TTC549 (cell line): Measurements from ENCODE around the gene PTPRB.

Experiments used
- FAIRE-seq: peaks from 2 replicates; lab custom pipeline; 2012; peaks lifted over from hg19 to GRCh38; lab: Jason Lieb, UNC

Gene PTPRB

GRCh38 chr12:70641691-70642090 lies 4.5 kb upstream of the PTPRB start:
- FAIRE-seq: no peak

GRCh38 chr12:70640901-70641300 lies 3.7 kb upstream of the PTPRB start:
- no peak for FAIRE-seq

- FAIRE-seq: no peak
Measured at GRCh38 chr12:70639535-70639934, 2.3 kb upstream of the PTPRB start.

GRCh38 chr12:70638639-70639360 lies 1.6 kb upstream of the PTPRB start:
- no peak for FAIRE-seq

DNA sequence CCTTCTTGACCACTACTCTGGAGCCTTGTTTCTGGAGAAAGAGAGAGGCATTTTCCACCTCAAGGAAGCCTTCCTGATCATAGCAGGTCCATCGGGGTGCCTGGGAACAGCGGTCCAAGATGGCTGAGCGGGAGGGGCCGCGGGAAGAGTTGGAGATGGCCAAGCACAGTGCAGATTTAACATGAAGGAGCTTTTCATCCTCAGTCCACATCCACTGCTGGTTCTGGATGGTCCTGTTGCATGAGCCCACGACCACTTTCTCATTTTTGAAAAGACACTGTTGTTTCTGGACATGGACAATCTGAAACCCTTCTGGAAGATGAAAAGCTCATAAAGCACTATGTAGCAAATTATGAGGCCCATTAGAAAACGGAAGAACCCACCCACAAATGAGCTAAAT lies 1.5 kb downstream of the PTPRB start:
- FAIRE-seq: no peak

DNA sequence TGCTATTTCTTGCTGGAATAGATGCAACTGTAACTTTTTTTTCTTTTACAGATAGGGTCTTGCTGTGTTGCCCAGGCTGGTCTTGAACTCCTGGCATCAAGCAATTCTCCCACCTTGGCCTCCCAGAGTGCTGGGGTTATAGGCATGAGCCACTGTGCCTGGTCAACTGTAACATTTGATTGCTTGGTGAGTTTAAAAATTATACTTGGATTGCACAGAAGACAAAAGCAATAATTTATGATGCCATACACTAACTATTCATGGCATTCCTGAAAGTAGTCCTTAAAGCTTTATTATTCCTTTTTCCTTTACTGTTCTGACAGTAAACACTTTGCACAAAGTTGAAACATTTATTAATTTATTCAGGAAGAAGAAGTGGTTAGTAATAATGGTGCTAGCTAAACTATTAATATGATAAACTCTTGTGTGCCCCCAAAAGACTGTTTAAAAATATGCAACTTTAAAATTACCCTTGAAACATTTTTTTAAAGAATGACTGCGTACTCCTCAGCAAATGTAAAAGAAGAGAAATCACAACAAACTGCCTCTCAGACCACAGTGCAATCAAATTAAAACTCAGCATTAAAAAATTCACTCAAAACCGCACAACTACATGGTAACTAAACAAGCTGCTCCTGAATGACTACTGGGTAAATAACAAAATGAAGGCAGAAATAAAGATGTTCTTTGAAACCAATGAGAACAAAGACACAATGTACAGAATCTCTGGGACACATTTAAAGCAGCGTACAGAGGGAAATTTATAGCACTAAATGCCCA lies 8.3 kb downstream of the PTPRB start:
- FAIRE-seq: no peak

DNA sequence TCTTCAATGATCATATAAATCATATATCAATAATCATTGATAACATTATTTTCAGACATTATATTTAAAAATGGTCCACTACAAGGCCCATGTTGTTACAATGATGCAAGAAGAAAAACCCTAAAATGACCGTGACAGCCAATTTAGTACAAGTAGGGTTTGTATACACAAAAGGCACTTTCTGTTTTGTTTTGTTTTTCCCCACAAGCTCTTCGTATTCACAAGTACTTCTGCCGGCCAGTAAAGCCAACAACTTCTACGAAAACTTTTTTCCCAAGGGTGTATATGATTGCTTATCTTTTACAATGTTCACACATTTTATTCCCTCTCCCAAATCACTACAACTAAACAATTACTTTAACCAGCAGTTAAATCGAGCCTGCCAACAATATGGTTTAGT lies 9.6 kb downstream of the PTPRB start:
- FAIRE-seq: no peak

GRCh38 chr12:70626180-70626579 lies 11.0 kb downstream of the PTPRB start:
- FAIRE-seq: no peak

DNA sequence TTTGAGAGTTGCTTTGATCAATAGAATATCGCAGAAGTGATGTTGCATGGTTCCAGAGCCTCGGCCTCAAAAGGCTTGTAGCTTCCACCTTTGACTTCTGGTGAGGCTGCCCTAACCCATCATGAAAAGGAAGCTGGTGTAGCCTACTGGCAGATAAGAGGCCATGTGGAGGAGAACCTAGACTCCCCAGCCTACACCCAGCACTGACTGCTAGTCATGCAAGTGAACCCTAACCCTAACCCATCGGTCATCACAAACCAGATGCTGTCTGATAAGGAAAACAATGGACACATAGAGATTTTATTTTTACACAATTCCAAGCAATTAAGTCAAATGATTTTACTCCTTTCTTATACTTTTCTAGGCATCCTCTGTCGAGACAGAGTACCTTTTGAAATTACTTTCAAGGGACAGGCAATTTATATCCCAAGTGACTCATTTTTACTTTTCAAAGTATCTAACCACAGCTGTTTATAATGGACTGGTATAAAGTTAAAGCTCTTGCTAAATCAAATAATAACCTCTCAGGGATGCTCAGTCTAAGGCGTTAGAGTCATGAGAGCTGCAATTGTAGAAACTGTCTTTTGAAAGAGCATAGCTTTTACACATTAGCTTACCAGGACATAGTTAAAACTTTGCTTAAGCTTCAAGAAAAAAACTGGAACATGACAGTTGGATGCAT lies 17.6 kb downstream of the PTPRB start:
- FAIRE-seq: no peak

GRCh38 chr12:70618371-70618770 lies 18.9 kb downstream of the PTPRB start:
- no peak for FAIRE-seq

GRCh38 chr12:70617450-70617849 lies 19.8 kb downstream of the PTPRB start:
- FAIRE-seq: no peak

DNA sequence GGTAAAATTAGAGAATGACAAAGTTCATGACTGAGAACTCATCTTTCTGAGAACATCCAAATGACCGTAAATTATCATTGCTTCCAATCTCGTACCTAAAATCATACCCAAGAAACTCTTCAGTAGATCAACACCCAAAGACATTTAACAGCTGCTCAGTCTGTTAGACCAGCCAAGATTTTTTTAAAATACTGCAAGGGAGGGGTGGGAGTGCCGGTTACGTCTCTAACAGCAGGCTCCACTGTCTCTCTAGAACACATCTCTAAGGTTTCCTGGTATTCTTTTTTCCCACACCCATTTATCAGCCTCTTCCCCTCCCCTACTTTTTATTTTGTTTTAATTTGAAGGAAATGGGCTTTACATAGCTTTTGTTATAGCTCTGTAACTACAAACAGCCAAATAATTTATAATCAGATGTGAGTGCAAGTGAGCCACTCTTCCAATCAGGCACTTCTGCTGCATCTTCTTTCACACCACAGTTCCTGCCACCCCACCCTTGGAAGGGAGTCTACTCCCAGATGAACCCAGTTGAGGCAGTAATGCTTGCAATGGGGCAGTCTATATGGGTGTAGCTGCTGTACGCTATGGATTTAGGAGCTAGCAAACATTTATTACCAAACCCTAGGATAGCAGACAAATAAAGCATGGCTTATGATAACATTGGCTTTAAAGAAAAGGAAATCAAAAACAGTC lies 21.9 kb downstream of the PTPRB start:
- FAIRE-seq: no peak

DNA sequence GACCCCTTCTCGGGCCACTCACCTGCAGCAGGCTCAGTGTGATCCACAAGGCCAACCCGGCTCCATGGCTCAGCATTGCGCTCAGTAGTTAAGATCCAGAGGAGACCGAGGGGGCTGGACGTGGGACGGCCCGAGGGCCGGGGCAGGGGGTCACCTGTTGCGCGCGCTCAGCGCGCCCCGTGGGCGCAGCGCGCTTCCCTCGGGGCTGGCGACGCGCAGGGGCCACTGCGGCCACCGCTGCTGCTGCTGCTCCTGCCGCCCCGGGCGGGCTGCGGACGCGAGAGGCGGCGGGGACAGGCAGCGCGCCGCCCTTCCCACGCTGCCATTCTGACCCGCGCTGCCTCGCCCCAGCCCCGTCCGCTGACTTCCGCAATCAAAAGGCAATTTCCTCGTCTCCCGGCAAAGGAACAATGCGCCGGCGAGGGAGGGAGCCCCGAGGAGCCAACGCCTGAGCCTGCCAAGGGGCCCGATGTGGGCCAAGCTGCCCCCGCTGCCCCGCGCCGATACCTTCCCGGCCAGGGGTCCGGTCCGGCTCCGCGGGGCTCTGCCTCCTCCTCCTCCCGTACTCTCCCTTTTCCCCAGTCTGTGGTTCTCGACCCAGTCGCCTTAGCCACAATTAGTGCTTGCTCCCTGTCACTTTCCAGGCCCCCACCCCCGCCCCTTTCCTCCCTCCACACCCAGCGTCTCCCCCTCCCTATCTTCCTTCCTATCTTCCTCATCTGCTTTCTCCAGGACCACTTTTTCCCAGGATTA lies 27.3 kb downstream of the PTPRB start:
- no peak for FAIRE-seq

DNA sequence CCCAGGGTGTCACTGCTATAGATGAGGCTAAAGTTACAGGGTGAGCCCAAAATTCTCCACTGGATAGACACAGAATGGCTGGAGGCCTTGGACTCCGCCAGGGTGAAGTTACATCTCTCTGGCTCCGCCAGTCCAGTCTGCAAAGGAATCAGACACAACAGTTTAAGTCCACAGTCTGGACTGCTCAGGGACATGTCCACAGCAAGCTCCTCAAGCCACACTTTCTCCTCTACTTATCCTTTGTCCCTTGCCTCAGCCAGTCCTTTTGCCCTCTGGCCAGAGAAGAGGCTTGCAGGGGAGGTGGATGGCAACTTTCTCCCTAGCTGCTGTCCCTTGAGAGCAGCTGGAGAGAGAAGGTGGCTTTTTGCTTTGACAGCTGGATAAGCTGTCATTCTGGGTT lies 28.0 kb downstream of the PTPRB start:
- no peak for FAIRE-seq

DNA sequence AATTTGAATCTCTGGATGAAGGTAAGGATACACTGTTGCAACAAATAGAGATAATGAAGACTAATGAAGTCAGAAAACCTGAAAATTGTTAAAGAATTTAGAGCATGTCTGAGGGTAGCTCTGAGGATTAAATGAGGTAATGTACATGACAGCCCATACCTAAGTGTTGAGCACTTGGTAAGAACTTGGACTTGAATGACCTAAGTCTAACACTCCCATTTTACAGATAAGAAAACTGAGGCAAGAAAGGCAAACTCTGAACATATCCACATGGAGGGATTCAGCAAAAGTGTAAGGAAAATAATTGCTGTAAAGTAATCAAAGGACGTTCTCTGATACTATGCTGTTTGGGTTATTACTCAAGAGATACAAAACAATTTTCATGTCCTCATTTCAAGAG lies 29.0 kb downstream of the PTPRB start:
- FAIRE-seq: no peak

- no peak for FAIRE-seq
Measured at GRCh38 chr12:70607107-70607506, 30.1 kb downstream of the PTPRB start.

DNA sequence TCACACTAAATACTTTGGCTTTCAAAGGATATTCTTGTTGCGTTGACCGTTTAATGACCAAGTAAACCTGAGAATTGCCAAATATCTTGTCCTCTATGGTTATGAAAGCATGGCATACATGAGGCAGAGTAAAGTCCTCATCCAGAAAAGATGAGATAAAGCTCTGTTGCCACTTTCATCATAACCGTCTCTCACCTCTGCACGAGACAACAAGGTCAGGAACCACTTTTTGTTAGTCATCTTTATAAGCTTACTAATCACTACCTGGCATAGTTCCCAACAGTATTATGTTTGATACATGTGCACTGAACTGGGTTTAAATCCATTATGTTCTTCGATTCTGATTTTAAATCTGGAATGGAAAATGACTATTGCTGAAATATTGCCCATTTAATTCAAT lies 31.3 kb downstream of the PTPRB start:
- FAIRE-seq: no peak

DNA sequence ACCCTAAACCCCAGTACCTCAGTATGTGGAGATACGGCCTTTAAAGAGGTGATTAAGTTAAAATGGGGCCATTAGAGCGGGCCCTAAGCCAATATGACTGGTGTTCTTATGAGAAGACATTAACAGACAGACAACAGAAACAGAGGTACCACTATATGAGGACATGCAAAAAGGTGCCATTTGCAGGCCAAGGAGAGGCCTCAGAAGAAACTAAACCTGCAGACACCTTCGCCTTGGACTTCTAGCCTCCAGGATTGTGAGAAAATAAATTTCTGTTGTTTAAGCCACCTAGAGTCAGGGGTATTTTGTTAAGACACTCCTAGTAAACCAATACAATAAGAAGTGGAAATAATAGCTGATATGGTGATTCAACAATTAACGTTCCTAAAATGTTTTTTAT lies 32.6 kb downstream of the PTPRB start:
- no peak for FAIRE-seq

- no peak for FAIRE-seq
Measured at GRCh38 chr12:70603044-70603443, 34.2 kb downstream of the PTPRB start.

DNA sequence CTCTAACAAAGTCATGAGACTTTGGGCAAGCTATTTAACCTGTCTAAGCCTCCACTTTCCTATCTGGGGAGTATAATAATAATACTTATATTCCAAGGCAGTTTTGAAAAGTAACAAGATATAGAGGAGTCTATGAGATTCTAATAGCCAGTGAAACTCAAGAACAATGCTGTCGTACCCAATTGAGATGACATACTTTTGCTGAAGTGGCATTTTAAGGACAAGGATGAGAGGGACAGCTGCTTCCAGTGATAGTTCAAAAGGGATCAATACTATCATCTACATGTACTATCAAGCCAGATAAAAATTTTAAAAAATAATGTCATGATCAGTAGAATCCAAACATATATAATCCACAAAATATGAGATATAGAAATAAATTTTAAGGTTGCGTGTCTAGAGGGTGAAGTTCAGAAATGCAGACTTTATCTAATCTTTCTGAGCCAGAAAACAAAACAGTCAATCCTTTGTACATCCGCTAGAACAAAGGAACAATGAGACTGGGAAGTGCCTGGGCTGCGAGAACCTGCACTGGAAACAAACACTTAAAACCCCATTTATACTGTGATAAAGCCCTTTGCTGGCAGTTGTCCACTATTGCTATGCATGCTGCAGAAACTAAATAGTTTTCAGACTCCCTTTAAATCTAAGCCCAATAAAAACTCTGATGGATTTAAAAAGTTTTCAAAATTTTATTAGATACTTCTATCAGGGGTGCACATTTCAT lies 38.6 kb downstream of the PTPRB start:
- no peak for FAIRE-seq

GRCh38 chr12:70592664-70593063 lies 44.6 kb downstream of the PTPRB start:
- no peak for FAIRE-seq
